HG03064 (cell line): ENCODE results near the gene DOK3.

ENCODE experiments used
- ATAC-seq: cut with Tn5 transposase; IDR thresholded peaks from one replicate; pipeline ENCODE4 v1.9.1; 2021; ENCODE audit warnings: low read depth; ENCODE audit not compliant: unreplicated experiment

DOK3 gene

DNA sequence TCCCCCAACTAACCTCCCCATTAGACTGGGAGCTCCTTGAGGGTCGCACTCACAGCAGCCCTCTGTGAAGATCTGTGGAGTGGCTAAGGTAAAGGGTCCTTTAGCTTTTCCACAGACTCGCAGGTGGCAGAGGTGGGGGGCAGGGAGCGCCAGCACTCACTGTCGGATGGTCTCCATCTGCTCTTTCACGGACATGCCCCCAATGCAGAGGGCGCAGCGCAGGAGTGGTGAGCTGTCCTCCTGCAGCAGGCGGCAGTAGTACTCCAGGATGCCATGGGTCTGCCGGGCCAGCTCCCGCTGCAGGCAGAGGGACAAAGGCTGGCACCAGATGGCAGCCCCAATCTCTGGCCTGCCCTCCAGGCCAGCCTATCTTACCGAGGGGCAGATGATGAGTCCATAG lies 4.9 kb upstream of the DOK3 start:
- no peak for ATAC-seq

GRCh38 chr5:177513500-177513899 lies 3.9 kb upstream of the DOK3 start:
- no peak for ATAC-seq

GRCh38 chr5:177512736-177513380 lies 3.2 kb upstream of the DOK3 start:
- no peak for ATAC-seq

GRCh38 chr5:177511796-177512675 lies 2.4 kb upstream of the DOK3 start:
- no peak for ATAC-seq

- ATAC-seq = no peak
Observed at GRCh38 chr5:177511181-177511580, 1.6 kb upstream of the DOK3 start.

GRCh38 chr5:177510567-177511053 lies 984 bp upstream of the DOK3 start:
- ATAC-seq = no peak

DNA sequence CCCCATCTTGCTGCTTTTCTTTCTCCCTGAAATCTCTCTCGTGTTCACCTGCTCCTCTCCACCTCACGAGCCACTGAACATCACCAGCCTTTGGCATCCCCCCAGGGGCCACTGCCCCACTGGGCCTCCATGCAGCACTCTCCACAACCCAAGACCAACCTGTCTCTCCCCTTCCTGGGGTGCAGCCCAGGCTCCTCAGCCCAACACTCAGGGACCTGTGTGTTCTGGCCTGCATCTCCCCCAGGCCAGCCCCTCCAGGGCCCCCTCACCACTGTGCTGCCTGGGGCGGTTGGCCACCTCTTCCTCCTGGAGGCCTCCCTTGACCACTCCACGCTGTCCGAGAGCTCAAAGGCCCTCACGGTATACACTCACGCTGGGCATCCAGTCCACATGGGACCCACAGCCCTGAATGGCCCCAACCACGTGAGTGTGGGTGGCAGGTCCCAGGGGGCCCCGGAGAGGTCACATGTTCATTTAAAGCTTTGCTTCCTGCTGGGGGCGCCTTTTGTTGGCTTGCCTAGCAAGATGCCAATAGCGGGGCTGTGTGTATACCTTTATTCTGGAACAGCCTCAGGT lies 453 bp upstream of the DOK3 start:
- no peak for ATAC-seq

- no peak for ATAC-seq
Observed at GRCh38 chr5:177508837-177509236, 789 bp downstream of the DOK3 start.

- ATAC-seq = no peak
Observed at GRCh38 chr5:177508221-177508611, 1.4 kb downstream of the DOK3 start.

- no peak for ATAC-seq
Observed at GRCh38 chr5:177507596-177508220, 1.9 kb downstream of the DOK3 start.

- no peak for ATAC-seq
Observed at GRCh38 chr5:177507165-177507564, 2.5 kb downstream of the DOK3 start.

DNA sequence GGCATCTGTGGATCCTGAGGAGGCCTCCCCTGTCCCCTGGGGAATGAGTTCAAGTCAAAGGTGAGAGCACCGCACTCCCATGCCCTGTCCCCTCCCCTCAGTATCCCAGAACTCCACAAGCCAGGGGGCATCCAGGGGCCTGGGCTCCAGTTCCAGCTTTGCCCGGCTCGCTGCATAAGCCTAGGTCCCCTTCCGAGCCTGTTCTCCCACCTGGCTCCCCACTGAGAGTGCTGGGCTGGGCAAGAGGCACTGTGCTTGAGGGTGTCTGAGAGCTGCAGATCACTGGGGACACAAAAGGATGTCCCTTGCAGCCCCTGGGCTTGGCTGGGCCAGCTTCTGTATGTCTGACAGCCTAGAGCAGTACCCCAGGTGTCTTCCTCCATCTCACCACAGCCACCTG lies 4.6 kb downstream of the DOK3 start:
- no peak for ATAC-seq

- no peak for ATAC-seq
Observed at GRCh38 chr5:177504086-177505056, 5.3 kb downstream of the DOK3 start.

DNA sequence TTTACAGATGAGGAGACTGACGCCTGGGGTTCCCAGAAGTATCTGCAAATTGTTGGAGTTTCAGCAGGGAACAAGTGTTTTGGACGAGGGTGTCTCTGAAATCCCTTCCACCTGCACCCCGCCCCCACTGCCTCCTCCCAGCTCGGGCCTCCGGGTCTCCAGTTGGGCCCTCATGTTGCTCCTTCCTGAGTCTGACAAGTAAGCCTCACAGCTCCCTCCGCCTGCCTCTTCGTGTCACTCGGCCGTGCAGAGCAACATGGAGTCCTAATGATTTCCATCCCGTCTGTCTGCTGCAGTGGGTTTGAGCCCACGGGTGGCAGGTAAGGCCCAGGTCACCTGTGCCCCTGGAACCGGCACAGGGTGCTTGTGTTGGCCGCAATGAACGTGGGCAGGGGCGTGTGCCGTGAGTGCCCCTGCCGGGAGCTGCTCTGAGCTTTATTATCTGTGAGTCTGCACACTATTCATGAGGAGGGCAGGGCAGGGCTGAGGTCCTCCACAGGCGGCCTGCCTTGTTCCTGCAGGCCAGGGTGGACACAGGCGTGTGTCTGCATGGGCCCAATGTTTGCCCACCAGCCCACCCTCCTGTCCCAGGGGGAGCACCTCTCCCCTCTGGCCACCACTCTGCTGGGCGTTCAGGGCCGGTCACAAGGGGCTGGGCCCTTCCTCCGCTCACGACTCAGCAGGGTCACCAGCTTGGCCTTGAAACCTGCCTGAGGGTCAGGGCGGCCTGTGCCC lies 6.1 kb downstream of the DOK3 start:
- no peak for ATAC-seq

DNA sequence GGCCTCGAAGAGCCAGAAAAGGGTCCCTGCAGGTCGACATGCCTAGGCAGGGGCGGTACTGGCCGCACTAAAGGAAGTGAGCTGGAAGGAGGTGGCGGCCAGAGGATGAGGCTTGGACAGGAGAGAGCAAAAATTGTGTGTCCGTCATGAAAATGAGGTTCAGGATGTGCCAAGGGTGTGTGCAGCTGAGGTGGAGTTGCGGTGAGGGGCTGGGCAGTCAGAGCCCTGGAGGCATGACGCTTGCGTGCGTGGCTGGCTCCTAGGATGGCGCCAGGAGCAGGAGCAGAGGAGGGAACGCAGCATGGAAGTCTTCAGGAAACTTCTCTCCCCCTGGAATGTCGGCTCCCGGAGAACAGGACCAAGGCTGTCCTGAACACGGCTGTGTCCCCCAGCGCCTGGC lies 6.7 kb downstream of the DOK3 start:
- ATAC-seq = no peak

DNA sequence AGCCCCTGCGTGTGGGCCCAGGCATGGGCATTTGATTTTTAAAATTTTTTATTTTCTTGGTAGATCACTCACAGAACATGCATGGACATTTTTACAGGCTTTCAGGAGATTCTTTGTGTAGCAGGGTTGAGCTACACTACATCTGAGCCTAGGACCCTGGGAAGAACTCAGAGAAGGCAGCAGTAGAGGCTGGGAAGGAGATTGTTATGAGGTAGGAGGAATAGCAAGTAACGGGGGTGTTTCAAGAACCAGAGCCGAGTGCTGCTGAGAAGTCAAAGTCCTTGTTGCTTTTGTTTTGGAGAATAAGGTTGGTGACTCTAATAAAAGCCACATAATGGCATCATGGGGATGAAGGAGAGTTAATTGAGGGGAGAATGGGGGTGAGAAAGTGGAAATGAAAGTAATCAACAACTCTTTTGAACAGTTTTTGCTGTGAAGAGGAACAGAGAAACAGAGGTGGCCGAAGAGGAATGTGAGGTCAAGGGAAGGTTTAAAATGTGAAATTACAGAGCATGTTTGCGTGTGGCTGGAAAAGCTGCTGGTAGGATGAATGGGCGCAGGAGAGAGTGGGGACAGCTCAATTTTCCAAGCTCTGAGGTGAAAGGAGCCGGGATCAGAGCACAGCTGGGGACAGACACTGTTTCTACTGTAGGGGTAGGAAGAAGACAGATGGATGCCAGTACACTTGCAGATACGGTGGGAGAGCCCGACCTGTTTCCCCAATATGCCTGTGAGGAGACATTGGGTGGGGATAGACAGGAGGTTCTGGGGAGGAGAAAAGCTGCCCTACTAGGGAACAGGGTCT lies 7.5 kb downstream of the DOK3 start:
- no peak for ATAC-seq

GRCh38 chr5:177500685-177501522 lies 8.7 kb downstream of the DOK3 start:
- ATAC-seq = no peak

DNA sequence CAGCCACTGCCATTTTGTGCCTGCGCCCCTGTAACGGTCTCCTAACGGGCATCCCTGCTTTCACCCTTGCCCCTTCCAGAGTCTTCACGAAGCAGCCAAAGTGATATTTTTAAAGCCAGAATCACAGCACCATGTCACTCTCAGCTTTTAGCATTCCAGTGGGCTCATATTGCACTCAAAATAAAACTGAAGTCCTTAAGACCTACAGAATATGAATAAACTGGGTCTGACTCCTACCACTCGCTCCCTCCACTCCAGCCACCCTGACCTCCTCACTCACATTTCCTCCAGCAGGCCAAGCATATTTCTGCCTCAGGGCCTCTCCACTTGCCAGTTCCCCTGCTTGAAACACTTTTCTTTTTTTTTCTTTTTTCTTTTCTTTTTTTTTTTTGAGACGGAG lies 9.8 kb downstream of the DOK3 start:
- ATAC-seq = no peak
